NOMO-1 treated with DMSO at 0.1 percent for 48 hours (cell line): ENCODE results near the gene SLC25A25.
A peak's percentile ranks its signal among the peaks of the same experiment; 100 is the strongest.

ENCODE experiments used
- DNase-seq: peaks from one replicate; lab custom pipeline; 2025; ENCODE audit not compliant: unreplicated experiment; lab: John Stamatoyannopoulos, UW

SLC25A25 gene

GRCh38 chr9:128143525-128144238 is 75.7 kb downstream of the SLC25A25 start:
- DNase-seq, result no peak

DNA sequence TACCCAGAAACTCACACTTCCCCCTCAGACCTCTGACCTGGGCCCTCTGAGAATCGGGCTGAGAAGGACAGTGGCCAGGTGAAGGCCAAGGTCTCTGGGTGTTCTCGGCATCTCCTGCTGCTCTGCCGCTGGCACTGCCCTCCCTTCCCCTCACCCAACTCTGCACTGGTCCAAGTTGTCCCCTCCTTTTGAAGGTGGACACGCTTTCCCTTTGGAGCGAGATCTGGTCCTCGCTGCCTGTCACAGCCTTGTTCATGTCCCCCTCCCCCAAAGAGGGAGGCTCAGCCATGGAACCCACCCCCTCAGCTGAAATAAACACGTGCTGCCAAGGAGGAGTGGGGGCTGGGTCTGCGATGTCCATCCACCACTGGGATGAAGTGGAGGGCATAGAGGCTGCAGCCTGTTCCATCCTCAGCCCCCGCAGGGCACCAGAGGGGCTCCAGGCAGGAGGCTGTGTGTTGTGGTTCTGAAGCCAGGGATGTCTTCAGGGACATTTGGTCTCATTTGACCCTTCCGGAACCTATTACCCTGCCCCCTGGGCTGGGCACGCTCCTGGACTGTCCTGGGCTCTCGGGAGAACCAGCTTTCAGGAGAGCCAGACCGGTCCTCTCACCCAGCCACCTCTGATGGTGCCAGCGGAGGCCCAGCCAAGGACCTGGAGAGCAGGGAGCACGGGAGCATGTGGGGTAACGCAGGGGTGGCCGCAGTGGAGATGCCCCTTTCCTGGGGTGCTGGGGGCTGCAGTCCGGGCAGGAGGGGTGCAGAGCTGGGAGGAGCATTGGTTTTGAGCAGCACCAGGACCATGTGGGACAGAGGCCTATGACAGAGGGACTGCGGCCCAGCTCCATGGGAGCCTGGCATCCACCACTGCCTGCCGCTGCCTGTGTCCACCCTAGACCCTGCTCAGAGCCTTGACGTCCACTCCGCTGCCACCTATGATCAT is 76.5 kb downstream of the SLC25A25 start:
- no peak for DNase-seq

DNA sequence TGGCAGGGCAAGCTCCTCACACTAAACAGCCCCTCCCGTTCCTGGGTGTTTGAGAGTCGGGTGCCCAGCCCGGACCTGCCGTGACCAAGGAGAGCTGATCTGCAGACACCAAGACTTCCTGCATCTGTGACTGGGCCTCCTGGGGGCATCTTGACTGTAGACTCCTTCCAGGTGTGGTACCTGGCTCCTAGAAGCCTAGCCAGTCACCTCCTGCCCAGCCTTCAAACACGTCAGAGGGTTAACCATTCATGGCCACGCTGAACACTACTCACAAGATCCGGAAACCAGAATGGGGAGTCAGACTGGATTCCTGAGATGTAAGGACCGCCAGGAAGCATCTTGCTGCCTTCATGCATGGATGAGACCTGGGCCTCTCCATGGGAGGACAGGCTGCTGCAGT is 77.5 kb downstream of the SLC25A25 start:
- DNase-seq, result no peak

GRCh38 chr9:128145951-128146351 is 77.9 kb downstream of the SLC25A25 start:
- DNase-seq, result no peak

GRCh38 chr9:128146591-128147120 is 78.6 kb downstream of the SLC25A25 start:
- DNase-seq, result no peak

DNA sequence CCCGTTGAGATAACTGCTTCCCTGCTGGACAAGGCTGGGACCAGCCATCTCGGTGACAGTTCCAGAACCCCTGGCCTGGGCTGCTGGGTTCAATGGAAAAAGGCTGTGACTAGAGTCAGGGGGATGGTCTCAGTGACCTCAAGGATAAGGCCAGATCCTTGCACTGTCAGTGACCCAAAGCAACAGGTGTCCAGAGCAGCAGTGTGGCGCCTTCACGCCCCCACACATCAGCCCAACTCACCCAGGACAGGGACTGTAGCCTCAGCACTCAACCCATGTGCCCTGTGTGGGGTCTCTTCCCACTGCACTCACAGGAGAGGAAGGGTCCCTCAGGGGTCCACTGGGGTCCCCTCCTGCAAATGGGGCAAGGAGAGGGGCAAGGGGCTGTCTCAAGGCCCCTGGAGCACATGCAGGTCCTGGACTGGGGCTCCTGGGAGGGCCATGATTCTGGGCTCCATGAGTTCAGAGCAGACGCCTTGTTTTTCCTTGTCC is 80.5 kb downstream of the SLC25A25 start:
- DNase-seq, result no peak

GRCh38 chr9:128149001-128149701 is 81.1 kb downstream of the SLC25A25 start, which contains the start of gene LCN2:
TSS of gene LCN2 (plus strand) at chr9:128149453. CDS start at chr9:128149526, 73 bp downstream.
- DNase-seq, result no peak

- no peak for DNase-seq
Observed at GRCh38 chr9:128149951-128150593, 82.0 kb downstream of the SLC25A25 start.

DNA sequence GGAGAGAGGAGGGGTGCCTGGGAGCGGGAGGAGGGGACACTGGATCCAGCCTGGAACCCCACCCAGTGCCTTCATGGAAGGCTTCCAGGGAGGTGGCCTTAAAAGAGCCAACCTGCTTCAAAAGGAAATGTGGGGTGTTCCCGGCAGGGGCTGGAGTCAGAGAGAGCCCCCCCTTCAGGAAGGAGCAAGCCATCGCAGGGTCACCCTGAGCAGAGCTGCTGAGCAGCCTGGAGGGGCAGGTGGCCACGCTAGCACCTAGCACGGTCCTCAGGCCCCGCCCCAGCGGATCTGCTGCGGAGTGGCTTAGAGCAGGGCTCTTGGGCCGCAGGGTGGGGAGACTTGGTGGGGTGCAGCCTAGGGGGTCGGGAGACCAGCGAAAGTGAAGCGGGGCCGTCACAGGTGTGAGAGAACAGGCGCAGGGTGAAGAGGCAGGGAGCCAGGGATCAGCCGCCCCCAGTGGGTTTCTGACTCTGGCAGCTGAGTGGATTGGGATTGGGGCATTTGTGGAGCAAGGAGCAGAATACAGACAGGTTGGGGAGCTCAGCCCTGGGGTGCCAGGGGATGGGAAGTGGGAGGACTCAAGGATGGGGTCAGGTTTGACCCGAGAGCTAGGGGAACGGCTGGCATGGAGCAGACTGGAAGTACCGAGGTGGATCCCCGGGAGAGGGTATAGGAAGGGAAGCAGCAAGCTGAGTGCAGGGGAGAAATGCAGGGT is 82.7 kb downstream of the SLC25A25 start:
- peak; percentile 10 for DNase-seq

DNA sequence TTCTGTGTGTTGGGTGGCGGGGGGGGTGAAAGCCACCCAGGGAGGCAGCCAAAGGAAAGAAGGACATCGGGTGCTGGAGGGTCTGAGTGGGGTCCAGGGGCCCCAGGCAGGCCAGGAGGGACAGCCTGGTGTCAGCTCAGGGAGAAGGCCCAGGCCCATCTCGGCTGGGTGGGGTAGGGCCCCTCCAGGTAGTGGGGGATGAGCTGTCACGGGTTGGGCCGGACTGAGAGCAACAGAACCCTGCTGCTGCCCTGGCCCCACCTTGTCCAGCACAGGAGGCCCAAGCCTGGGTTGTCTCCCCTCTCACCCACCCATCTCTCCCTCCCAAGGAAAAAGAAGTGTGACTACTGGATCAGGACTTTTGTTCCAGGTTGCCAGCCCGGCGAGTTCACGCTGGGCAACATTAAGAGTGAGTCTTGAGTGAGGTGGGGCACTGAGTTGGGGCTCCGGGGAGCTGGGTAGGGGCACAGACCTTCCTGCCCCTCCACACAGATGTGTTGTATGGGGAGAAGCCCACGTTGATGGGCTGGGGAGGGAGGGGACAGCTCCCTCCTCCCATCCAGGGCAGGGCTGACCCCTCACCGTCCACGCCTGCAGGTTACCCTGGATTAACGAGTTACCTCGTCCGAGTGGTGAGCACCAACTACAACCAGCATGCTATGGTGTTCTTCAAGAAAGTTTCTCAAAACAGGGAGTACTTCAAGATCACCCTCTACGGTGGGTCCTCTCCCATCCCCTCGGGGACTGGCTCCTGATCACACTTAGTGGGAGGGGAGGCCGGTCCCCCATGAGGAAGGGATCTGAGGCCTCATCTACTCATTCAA is 83.5 kb downstream of the SLC25A25 start:
- DNase-seq, result no peak

- no peak for DNase-seq
Observed at GRCh38 chr9:128152133-128153059, 84.4 kb downstream of the SLC25A25 start.

DNA sequence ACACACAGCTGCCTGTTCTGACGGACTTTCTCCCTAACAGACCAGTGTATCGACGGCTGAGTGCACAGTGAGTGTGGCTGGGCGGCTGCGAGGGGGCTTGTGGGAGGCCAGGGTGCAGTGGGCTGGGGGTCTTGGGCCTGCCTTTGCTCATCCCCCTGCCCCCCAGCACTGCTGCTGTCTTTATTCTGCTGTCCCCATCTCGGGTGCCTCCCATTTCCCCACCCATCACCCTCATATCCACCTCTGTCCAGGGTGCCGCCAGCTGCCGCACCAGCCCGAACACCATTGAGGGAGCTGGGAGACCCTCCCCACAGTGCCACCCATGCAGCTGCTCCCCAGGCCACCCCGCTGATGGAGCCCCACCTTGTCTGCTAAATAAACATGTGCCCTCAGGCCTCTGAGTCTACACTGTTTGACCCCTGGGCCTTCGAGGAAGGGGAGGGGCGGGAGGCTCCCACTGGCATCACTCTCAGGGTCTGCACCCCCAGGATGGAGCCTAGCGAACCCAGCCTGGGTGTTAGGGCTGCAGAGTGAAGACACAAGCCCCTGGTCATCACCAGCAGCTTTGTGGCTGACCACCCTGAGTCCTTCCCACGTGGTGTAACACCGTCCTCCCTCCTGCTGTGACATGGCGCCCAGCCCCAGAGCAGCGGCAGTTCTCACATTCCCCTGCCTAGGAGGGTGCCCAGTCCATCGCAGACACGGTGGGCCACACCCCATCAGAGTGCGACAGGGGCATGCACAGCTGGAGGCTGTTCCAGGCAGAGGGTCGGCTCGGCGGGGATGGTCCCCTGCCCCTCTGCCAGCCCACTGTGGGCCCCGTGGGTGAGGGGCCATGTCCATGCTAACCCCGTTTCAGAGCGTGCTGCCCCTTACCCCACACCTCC is 85.3 kb downstream of the SLC25A25 start:
- no peak for DNase-seq

GRCh38 chr9:128153947-128154695 is 86.1 kb downstream of the SLC25A25 start:
- DNase-seq, result no peak

GRCh38 chr9:128155736-128156500 is 87.9 kb downstream of the SLC25A25 start:
- DNase-seq, result no peak
